C4-2B (cell line): ENCODE data around the gene UNC93A.

Experiments
- CTCF ChIP-seq: fragments of 450-650 bp; conservative IDR thresholded peaks from 2 replicates; pipeline ENCODE4 v1.5.1; 2017; ENCODE audit warnings: mild to moderate bottlenecking
- ZFX ChIP-seq: fragments of 450-650 bp; IDR thresholded peaks from 2 replicates; pipeline ENCODE4 v1.6.1; 2017

DNA sequence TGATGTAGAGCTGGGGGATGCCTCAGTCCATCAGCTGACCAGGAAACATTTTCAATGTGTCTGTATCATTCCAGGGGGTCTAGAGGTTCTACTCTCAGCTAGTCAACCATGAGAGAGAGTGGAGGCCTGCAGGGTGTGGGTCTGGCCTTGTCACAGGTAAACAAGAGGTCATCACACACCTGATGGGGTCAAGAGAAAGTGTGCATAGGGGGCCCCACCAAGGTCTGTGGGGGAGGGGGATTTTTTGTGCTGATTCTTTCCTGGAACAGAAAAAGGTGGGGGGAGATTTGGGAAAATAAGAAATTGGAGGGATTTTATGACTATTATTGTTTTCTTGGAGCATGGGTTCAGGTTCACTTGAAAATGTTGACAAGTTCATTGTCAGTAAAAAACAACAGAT, 8.9 kb upstream of the UNC93A start:
- TF ChIP-seq CTCF = no peak
- no peak for TF ChIP-seq ZFX
